HEK293 (cell line): ENCODE measurements around the gene WTAP.
A peak's percentile ranks its signal among the peaks of the same experiment; 100 is the strongest.

Source experiments
- EGR2 ChIP-seq: fragments of 450-650 bp; formaldehyde crosslinking; IDR thresholded peaks from 2 replicates; pipeline ENCODE4 v1.5.1; 2016; ENCODE audit warnings: low read depth, missing biosample characterization, missing genetic modification characterization
- ELK4 ChIP-seq: IDR thresholded peaks from 2 replicates; pipeline ENCODE4 v1.6.1; 2011; ENCODE audit warnings: mild to moderate bottlenecking, low read depth, low read length, borderline replicate concordance
- KLF8 ChIP-seq: fragments of 450-650 bp; formaldehyde crosslinking; IDR thresholded peaks from 2 replicates; pipeline ENCODE4 v1.5.1; 2016; ENCODE audit warnings: missing biosample characterization, missing genetic modification characterization
- PBX3 ChIP-seq: sonication (generic); formaldehyde crosslinking; IDR thresholded peaks from 2 replicates; pipeline ENCODE4 v1.8.1; 2022; ENCODE audit warnings: mild to moderate bottlenecking, moderate library complexity, missing genetic modification reagents
- PRDM6 ChIP-seq: fragments of 450-650 bp; formaldehyde crosslinking; IDR thresholded peaks from 2 replicates; pipeline ENCODE4 v1.5.1; 2017; ENCODE audit warnings: missing biosample characterization, missing genetic modification characterization
- TSHZ1 ChIP-seq: fragments of 450-650 bp; formaldehyde crosslinking; IDR thresholded peaks from 2 replicates; pipeline ENCODE4 v1.5.1; 2016; ENCODE audit warnings: missing biosample characterization, missing genetic modification characterization, borderline replicate concordance
- ZBTB6 ChIP-seq: fragments of 450-650 bp; formaldehyde crosslinking; IDR thresholded peaks from 2 replicates; pipeline ENCODE4 v1.5.1; 2017; ENCODE audit warnings: missing biosample characterization, missing genetic modification characterization
- ZBTB7A ChIP-seq: fragments of 450-650 bp; formaldehyde crosslinking; IDR thresholded peaks from 2 replicates; pipeline ENCODE4 v1.5.1; 2016; ENCODE audit warnings: low read depth, missing biosample characterization, missing genetic modification characterization
- ZFP3 ChIP-seq: fragments of 450-650 bp; formaldehyde crosslinking; IDR thresholded peaks from 2 replicates; pipeline ENCODE4 v1.5.1; 2016; ENCODE audit warnings: low read depth, missing biosample characterization, missing genetic modification characterization
- ZFP41 ChIP-seq: fragments of 450-650 bp; formaldehyde crosslinking; IDR thresholded peaks from 2 replicates; pipeline ENCODE4 v1.5.1; 2016; ENCODE audit warnings: missing biosample characterization, missing genetic modification characterization, borderline replicate concordance
- ZIC2 ChIP-seq: fragments of 450-650 bp; formaldehyde crosslinking; IDR thresholded peaks from 2 replicates; pipeline ENCODE4 v1.5.1; 2016; ENCODE audit warnings: missing biosample characterization, missing genetic modification characterization
- ZNF155 ChIP-seq: fragments of 450-650 bp; formaldehyde crosslinking; IDR thresholded peaks from 2 replicates; pipeline ENCODE4 v1.5.1; 2016; ENCODE audit warnings: missing biosample characterization, missing genetic modification characterization
- ZNF24 ChIP-seq: fragments of 450-650 bp; formaldehyde crosslinking; IDR thresholded peaks from 2 replicates; pipeline ENCODE4 v1.5.1; 2016; ENCODE audit warnings: missing biosample characterization, missing genetic modification characterization
- ZNF274 ChIP-seq, 2 experiments: fragments of 200-500 bp in 1 of 2; fragments of 450-650 bp in 1 of 2; sonication (Bioruptor generic) in 1 of 2; formaldehyde crosslinking in 1 of 2; IDR thresholded peaks; 2 replicates each; pipeline versions ENCODE4 v1.5.1 to v1.6.1; 2014 to 2016; ENCODE audit warnings: borderline replicate concordance in 1 of 2, inconsistent platforms in 1 of 2, low read length in 1 of 2, missing biosample characterization in 1 of 2, missing genetic modification characterization in 1 of 2
- ZNF335 ChIP-seq: fragments of 450-650 bp; formaldehyde crosslinking; conservative IDR thresholded peaks from 2 replicates; pipeline ENCODE4 v1.5.1; 2016; ENCODE audit warnings: missing biosample characterization, missing genetic modification characterization
- ZNF404 ChIP-seq: fragments of 450-650 bp; formaldehyde crosslinking; IDR thresholded peaks from 2 replicates; pipeline ENCODE4 v1.5.1; 2017; ENCODE audit warnings: missing biosample characterization, missing genetic modification characterization
- ZNF416 ChIP-seq: fragments of 450-650 bp; formaldehyde crosslinking; IDR thresholded peaks from 2 replicates; pipeline ENCODE4 v1.5.1; 2016; ENCODE audit warnings: missing biosample characterization, missing genetic modification characterization
- ZNF518A ChIP-seq: fragments of 450-650 bp; formaldehyde crosslinking; conservative IDR thresholded peaks from 2 replicates; pipeline ENCODE4 v1.5.1; 2016; ENCODE audit warnings: low read depth, missing biosample characterization, missing genetic modification characterization
- ZNF529 ChIP-seq: fragments of 450-650 bp; formaldehyde crosslinking; IDR thresholded peaks from 2 replicates; pipeline ENCODE4 v1.5.1; 2017; ENCODE audit warnings: missing genetic modification characterization, missing biosample characterization; ENCODE audit not compliant: insufficient replicate concordance
- ZNF549 ChIP-seq: fragments of 450-650 bp; IDR thresholded peaks from 2 replicates; pipeline ENCODE4 v1.5.1; 2018; ENCODE audit warnings: missing biosample characterization, missing genetic modification characterization, mild to moderate bottlenecking, inconsistent platforms, moderate library complexity
- ZNF596 ChIP-seq: fragments of 450-650 bp; IDR thresholded peaks from 2 replicates; pipeline ENCODE4 v1.5.0; 2018; ENCODE audit warnings: missing biosample characterization, mild to moderate bottlenecking, missing genetic modification characterization, moderate library complexity
- ZNF626 ChIP-seq: fragments of 450-650 bp; sonication (Bioruptor Pico); formaldehyde crosslinking; IDR thresholded peaks from 2 replicates; pipeline ENCODE4 v1.5.1; 2018; ENCODE audit warnings: missing biosample characterization, missing genetic modification characterization, inconsistent platforms
- ZNF658 ChIP-seq: fragments of 450-650 bp; formaldehyde crosslinking; IDR thresholded peaks from 2 replicates; pipeline ENCODE4; 2016; ENCODE audit warnings: missing biosample characterization, missing genetic modification characterization
- ZNF791 ChIP-seq: fragments of 450-650 bp; formaldehyde crosslinking; IDR thresholded peaks from 2 replicates; pipeline ENCODE4 v1.5.1; 2016; ENCODE audit warnings: missing biosample characterization, missing genetic modification characterization
- ZSCAN16 ChIP-seq: fragments of 450-650 bp; formaldehyde crosslinking; IDR thresholded peaks from 2 replicates; pipeline ENCODE4 v1.5.1; 2016; ENCODE audit warnings: missing biosample characterization, missing genetic modification characterization

The WTAP gene

GRCh38 chr6:159761873-159762680 is 34.8 kb downstream of the WTAP start, which contains the start of gene ACAT2 (continued):
- TF ChIP-seq TSHZ1 (tag by site-specific recombination) (no peak), ZBTB6 (tag by site-specific recombination) (no peak), ZNF335 (tag by site-specific recombination) (peak; percentile 98), ZSCAN16 (tag by site-specific recombination) (no peak), ZFP41 (no peak), ZNF549 (no peak), ZIC2 (tag by site-specific recombination) (peak; percentile 62), ZNF529 (no peak), ZNF518A (tag by site-specific recombination) (no peak), ZNF416 (tag by site-specific recombination) (no peak), PRDM6 (tag by site-specific recombination) (no peak), PBX3 (CRISPR knock-in tag) (no peak; the same call in 1 of the 2 replicates), ZBTB7A (tag by site-specific recombination) (no peak), EGR2 (tag by site-specific recombination) (peak; percentile 41; the same call in 1 of the 2 replicates), ZNF404 (tag by site-specific recombination) (no peak), ZFP3 (tag by site-specific recombination) (no peak), KLF8 (tag by site-specific recombination) (peak; percentile 89), ZNF274 (IDR thresholded peaks at IDR 0.05; ENCODE audit: low read length) (no peak), ZNF274 (tag by site-specific recombination; IDR thresholded peaks at IDR 0.05; ENCODE audit: borderline replicate concordance) (no peak), ZNF626 (tag by site-specific recombination) (no peak), ZNF791 (tag by site-specific recombination) (no peak), ZNF658 (tag by site-specific recombination) (no peak), ZNF24 (peak; percentile 88), ZNF596 (no peak), ZNF155 (tag by site-specific recombination) (no peak), ELK4 (no peak)
